CD4-positive, CD25-positive, alpha-beta regulatory T cell (primary cell): ENCODE results near the gene NAGPA. TPM values are rescaled to one million over a fixed set of nuclear protein-coding genes. Genes with fewer than 3 reads are reported as not detected.

Experiments
- ATAC-seq, 2 donors: fragments of 150-1000 bp; cut with Tn5 transposase; one replicate each; pipeline ENCODE4 v1.10.0; 2021; ENCODE audit warnings: low read depth in 2 of 2, moderate number of reproducible peaks in 2 of 2, moderate library complexity in 1 of 2
- DNase-seq, 3 donors: peaks; one replicate each; pipeline versions ENCODE4 v3.0.0 to v3.0.0-alpha.2; 2012 to 2022; ENCODE audit warnings: mixed read lengths in 1 of 3
- H3K27ac ChIP-seq: one replicate; pipeline ENCODE4 v1.7.0; 2013; ENCODE audit warnings: mild to moderate bottlenecking, low read length; ENCODE audit not compliant: insufficient read depth, poor library complexity, severe bottlenecking
- H3K27me3 ChIP-seq: one replicate; pipeline ENCODE4 v1.7.0; 2013; ENCODE audit warnings: low read length; ENCODE audit not compliant: control insufficient read depth, insufficient read depth
- H3K36me3 ChIP-seq: one replicate; pipeline ENCODE4 v1.7.0; 2013; ENCODE audit warnings: mild to moderate bottlenecking, low read length, moderate library complexity; ENCODE audit not compliant: control insufficient read depth, insufficient read depth
- H3K4me1 ChIP-seq: 2 replicates; pipeline ENCODE4 v1.7.0; 2013; ENCODE audit warnings: mild to moderate bottlenecking, low read length; ENCODE audit not compliant: insufficient read depth, control insufficient read depth, poor library complexity, severe bottlenecking
- H3K4me3 ChIP-seq: one replicate; pipeline ENCODE4 v1.7.0; 2013; ENCODE audit warnings: low read depth, mild to moderate bottlenecking, low read length, moderate library complexity
- H3K9me3 ChIP-seq, 2 experiments: 1 replicate in 1 of 2; 2 replicates in 1 of 2; pipeline ENCODE4 v1.7.0; 2013; ENCODE audit warnings: low read length in 2 of 2, mild to moderate bottlenecking in 1 of 2, moderate library complexity in 1 of 2; ENCODE audit not compliant: control insufficient read depth in 2 of 2
- H3K27ac Mint-ChIP-seq, 3 donors: one replicate each; pipeline ENCODE4 v1.8.0; 2020 to 2022; ENCODE audit warnings: mild to moderate bottlenecking in 3 of 3, mixed read lengths in 3 of 3, moderate library complexity in 2 of 3
- H3K27me3 Mint-ChIP-seq: one replicate; pipeline ENCODE4 v1.8.0; 2022; ENCODE audit warnings: mild to moderate bottlenecking, mixed read lengths
- H3K36me3 Mint-ChIP-seq: one replicate; pipeline ENCODE4 v1.8.0; 2020; ENCODE audit warnings: mixed read lengths
- H3K4me1 Mint-ChIP-seq, 4 donors: one replicate each; pipeline ENCODE4 v1.8.0; 2020 to 2022; ENCODE audit warnings: mixed read lengths in 4 of 4, mild to moderate bottlenecking in 1 of 4
- H3K4me3 Mint-ChIP-seq, 4 donors: one replicate each; pipeline ENCODE4 v1.8.0; 2020 to 2022; ENCODE audit warnings: mild to moderate bottlenecking in 4 of 4, mixed read lengths in 4 of 4, moderate library complexity in 3 of 4
- H3K9me3 Mint-ChIP-seq, 7 donors: one replicate each; pipeline ENCODE4 v1.8.0; 2020 to 2022; ENCODE audit warnings: mixed read lengths in 7 of 7, mild to moderate bottlenecking in 3 of 7, moderate library complexity in 2 of 7
- polyA plus RNA-seq, 4 donors: library from polyadenylated mRNA; unstranded; fragments of 300-500 nt; fragmentation: Illumina TruSeq; gene quantifications; one replicate each; pipeline ENCODE4 v1.2.3, GENCODE V29; 2021
- total RNA-seq: library from RNA; stranded (reverse); gene quantifications from one replicate; pipeline ENCODE4 v1.2.3, GENCODE V29; 2022

Gene NAGPA
- total and polyA plus RNA-seq, 5 donors from 2014 or later: 23.7 to 37.5 (median 33.0) TPM

GRCh38 chr16:4987250-4987579, 46.5 kb downstream of the NAGPA start:
- no peak overlapping the region for H3K27ac ChIP-seq
- H3K9me3 ChIP-seq: peaks cover 0 to 5% of the 10 kb centered on the region in 2 experiments
- Mint-ChIP-seq H3K4me3 (no peak overlapping the region), H3K27me3 (peaks cover 34% of the 10 kb centered on the region), H3K4me1 (peaks cover 0 to 2% (median 0%) of the 10 kb centered on the region in 4 donors), H3K27ac (no peak overlapping the region), H3K36me3 (no peaks in the 10 kb centered on the region), H3K9me3 (peaks cover 0 to 8% (median 2%) of the 10 kb centered on the region in 7 donors)
- H3K4me3 ChIP-seq: no peak overlapping the region
- ATAC-seq (no peak), DNase-seq (no peak)
- no peaks in the 10 kb centered on the region for H3K36me3 ChIP-seq
- H3K4me1 ChIP-seq: no peaks in the 10 kb centered on the region
- peaks cover 11% of the 10 kb centered on the region for H3K27me3 ChIP-seq

- H3K36me3 Mint-ChIP-seq: no peaks in the 10 kb centered on the region
- ATAC-seq: no peak
- peaks cover 0 to 8% (median 2%) of the 10 kb centered on the region in 7 donors for H3K9me3 Mint-ChIP-seq
Measured at GRCh38 chr16:4984174-4984990, 49.4 kb downstream of the NAGPA start.

GRCh38 chr16:4982056-4982867, 51.5 kb downstream of the NAGPA start:
- Mint-ChIP-seq H3K9me3 (peaks cover 0 to 8% (median 2%) of the 10 kb centered on the region in 7 donors), H3K27me3 (peaks cover 23% of the 10 kb centered on the region), H3K36me3 (no peaks in the 10 kb centered on the region), H3K4me1 (no peaks in the 10 kb centered on the region), H3K4me3 (no peak overlapping the region), H3K27ac (no peak overlapping the region)
- peaks cover 3% of the 10 kb centered on the region for H3K27me3 ChIP-seq
- no peaks in the 10 kb centered on the region for H3K4me1 ChIP-seq
- DNase-seq (no peak), ATAC-seq (no peak)
- H3K36me3 ChIP-seq: no peaks in the 10 kb centered on the region
- H3K9me3 ChIP-seq: peaks cover 0 to 5% of the 10 kb centered on the region in 2 experiments
- no peak overlapping the region for H3K27ac ChIP-seq
- H3K4me3 ChIP-seq: no peak overlapping the region

More at GRCh38 chr16:4984174-4984990, 49.4 kb downstream of the NAGPA start:
- DNase-seq: no peak
- Mint-ChIP-seq H3K27ac (no peak overlapping the region), H3K4me1 (peaks cover 0 to 2% (median 0%) of the 10 kb centered on the region in 4 donors), H3K27me3 (peaks cover 29% of the 10 kb centered on the region), H3K4me3 (no peak overlapping the region)
- peaks cover 11% of the 10 kb centered on the region for H3K27me3 ChIP-seq
- no peaks in the 10 kb centered on the region for H3K36me3 ChIP-seq
- no peaks in the 10 kb centered on the region for H3K4me1 ChIP-seq
- no peak overlapping the region for H3K27ac ChIP-seq
- H3K9me3 ChIP-seq: peaks cover 0 to 5% of the 10 kb centered on the region in 2 experiments
- no peak overlapping the region for H3K4me3 ChIP-seq

GRCh38 chr16:4981473-4981872, 52.3 kb downstream of the NAGPA start:
- no peak for ATAC-seq
- Mint-ChIP-seq H3K4me1 (no peaks in the 10 kb centered on the region), H3K4me3 (no peak overlapping the region), H3K27ac (no peak overlapping the region), H3K36me3 (no peaks in the 10 kb centered on the region), H3K27me3 (peaks cover 16% of the 10 kb centered on the region), H3K9me3 (peaks cover 0 to 8% (median 1%) of the 10 kb centered on the region in 7 donors)
- Histone ChIP-seq H3K27ac (no peak overlapping the region), H3K4me3 (no peak overlapping the region), H3K9me3 (peaks cover 0 to 5% of the 10 kb centered on the region in 2 experiments), H3K4me1 (no peaks in the 10 kb centered on the region), H3K36me3 (no peaks in the 10 kb centered on the region), H3K27me3 (peaks cover 3% of the 10 kb centered on the region)
- DNase-seq: no peak

- Mint-ChIP-seq H3K4me1 (no peaks in the 10 kb centered on the region), H3K36me3 (no peaks in the 10 kb centered on the region), H3K4me3 (no peak overlapping the region), H3K27me3 (peaks cover 9% of the 10 kb centered on the region), H3K27ac (no peak overlapping the region), H3K9me3 (peaks cover 0 to 8% (median under 1%) of the 10 kb centered on the region in 7 donors)
- H3K9me3 ChIP-seq: peaks cover 0 to 5% of the 10 kb centered on the region in 2 experiments
- H3K4me1 ChIP-seq: no peaks in the 10 kb centered on the region
- no peaks in the 10 kb centered on the region for H3K27me3 ChIP-seq
- DNase-seq (no peak), ATAC-seq (no peak)
- H3K36me3 ChIP-seq: no peaks in the 10 kb centered on the region
- H3K4me3 ChIP-seq: no peak overlapping the region
- no peak overlapping the region for H3K27ac ChIP-seq
Measured at GRCh38 chr16:4980691-4981090, 53.0 kb downstream of the NAGPA start.

- peaks cover 12% of the 10 kb centered on the region for H3K27me3 Mint-ChIP-seq
- H3K4me1 Mint-ChIP-seq: no peaks in the 10 kb centered on the region
- no peaks in the 10 kb centered on the region for H3K36me3 ChIP-seq
- no peak overlapping the region for H3K4me3 ChIP-seq
- H3K27ac Mint-ChIP-seq: no peak overlapping the region
- H3K27me3 ChIP-seq: no peaks in the 10 kb centered on the region
- no peak for ATAC-seq
- no peaks in the 10 kb centered on the region for H3K4me1 ChIP-seq
- H3K4me3 Mint-ChIP-seq: no peak overlapping the region
- H3K9me3 ChIP-seq: peaks cover 0 to 5% of the 10 kb centered on the region in 2 experiments
- peaks cover 0 to 8% (median 2%) of the 10 kb centered on the region in 7 donors for H3K9me3 Mint-ChIP-seq
- H3K36me3 Mint-ChIP-seq: no peaks in the 10 kb centered on the region
- no peak for DNase-seq
- H3K27ac ChIP-seq: no peak overlapping the region
Measured at GRCh38 chr16:4979736-4980660, 53.7 kb downstream of the NAGPA start.

GRCh38 chr16:4979164-4979563, 54.6 kb downstream of the NAGPA start:
- H3K27ac Mint-ChIP-seq: no peak overlapping the region
- no peak overlapping the region for H3K4me3 ChIP-seq
- H3K4me1 Mint-ChIP-seq: no peaks in the 10 kb centered on the region
- H3K27me3 ChIP-seq: no peaks in the 10 kb centered on the region
- H3K36me3 Mint-ChIP-seq: no peaks in the 10 kb centered on the region
- no peak for DNase-seq
- H3K4me1 ChIP-seq: no peaks in the 10 kb centered on the region
- H3K36me3 ChIP-seq: no peaks in the 10 kb centered on the region
- peaks cover 0 to under 1% of the 10 kb centered on the region in 2 experiments for H3K9me3 ChIP-seq
- H3K27ac ChIP-seq: no peak overlapping the region
- H3K27me3 Mint-ChIP-seq: peaks cover 9% of the 10 kb centered on the region
- H3K9me3 Mint-ChIP-seq: peaks cover 0 to 4% (median under 1%) of the 10 kb centered on the region in 7 donors
- H3K4me3 Mint-ChIP-seq: no peak overlapping the region
- ATAC-seq: no peak
